GM12875 (cell line): Measurements from ENCODE around the gene ADGRG1.

Source experiments
- H3K4me3 ChIP-seq: one replicate; pipeline ENCODE4 v1.5.1; 2011; ENCODE audit warnings: low read depth, low read length, control low read depth
- CTCF ChIP-seq: IDR thresholded peaks from 2 replicates; pipeline ENCODE4 v1.5.1; 2011; ENCODE audit warnings: low read depth, mild to moderate bottlenecking, control low read depth, inconsistent platforms, low read length, moderate library complexity, borderline replicate concordance; ENCODE audit not compliant: insufficient read depth

ADGRG1 gene

GRCh38 chr16:57637965-57638364, 9.5 kb downstream of the ADGRG1 start:
- H3K4me3 ChIP-seq: no peak overlapping the region
- no peak for TF ChIP-seq CTCF

- no peak for TF ChIP-seq CTCF
These were observed 10.0 kb downstream of the ADGRG1 start for GRCh38 chr16:57638381-57638780.

DNA sequence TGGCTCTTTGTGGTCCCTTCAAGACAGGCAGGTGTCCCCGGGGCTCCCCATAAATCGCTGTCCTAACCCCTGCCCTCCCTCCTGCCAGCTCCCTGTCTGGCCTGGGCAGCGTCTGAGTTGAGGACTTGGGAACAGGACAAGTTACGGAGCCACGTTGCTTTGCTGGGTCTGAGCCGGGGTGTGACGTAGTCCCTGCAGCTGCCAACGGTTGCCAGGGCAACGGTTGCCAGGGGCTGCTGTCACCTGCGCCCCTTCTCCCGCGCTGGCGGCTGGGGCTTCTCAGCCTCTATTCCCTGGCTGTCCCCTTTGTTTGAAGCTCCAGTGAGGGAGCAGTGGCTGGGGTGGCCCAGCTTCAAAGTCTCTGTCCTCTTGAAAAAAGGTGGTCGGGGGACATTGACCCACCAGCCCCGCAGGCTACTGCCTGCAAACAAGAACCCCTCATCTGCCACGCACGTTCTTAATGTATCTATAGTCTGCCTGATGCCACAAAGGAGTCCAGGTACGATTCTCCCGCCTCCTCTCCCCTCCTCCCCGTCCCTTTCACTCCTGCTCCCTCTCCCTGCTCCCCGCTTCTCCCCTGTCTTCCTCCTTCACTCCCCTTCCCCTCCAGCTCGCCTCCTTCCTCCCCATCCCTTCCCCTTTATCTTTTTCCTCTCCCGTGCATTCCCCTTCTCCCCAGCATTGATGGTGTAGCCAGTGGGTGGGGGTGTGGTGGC, 10.9 kb downstream of the ADGRG1 start:
- no peak for TF ChIP-seq CTCF
- H3K4me3 ChIP-seq: no peak overlapping the region

More at GRCh38 chr16:57638381-57638780, 10.0 kb downstream of the ADGRG1 start:
- H3K4me3 ChIP-seq: no peak overlapping the region

GRCh38 chr16:57640185-57640584, 11.8 kb downstream of the ADGRG1 start:
- TF ChIP-seq CTCF: no peak
- H3K4me3 ChIP-seq: no peak overlapping the region

DNA sequence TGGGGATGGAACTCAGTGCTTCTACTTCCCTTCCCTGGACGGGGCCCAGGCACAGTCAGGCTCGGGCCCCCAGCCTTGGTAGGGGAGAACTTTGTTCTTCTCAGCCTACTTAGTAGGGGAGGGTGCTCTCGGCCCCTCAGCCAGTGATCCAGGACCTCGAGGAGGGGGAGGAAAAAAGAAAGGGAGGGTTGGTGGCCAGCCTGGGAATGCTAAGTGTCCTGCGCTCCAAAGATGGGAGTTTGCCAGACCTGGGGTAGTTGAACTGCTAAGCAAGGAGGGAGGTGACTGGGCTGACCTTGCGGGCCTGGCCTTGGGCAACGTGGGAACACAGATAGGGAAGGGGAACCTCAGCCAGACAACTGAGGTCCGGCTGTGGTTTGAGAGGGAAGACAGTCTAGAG, 12.2 kb downstream of the ADGRG1 start:
- H3K4me3 ChIP-seq: no peak overlapping the region
- no peak for TF ChIP-seq CTCF

GRCh38 chr16:57642160-57643135, 14.0 kb downstream of the ADGRG1 start:
- no peak for TF ChIP-seq CTCF

More at GRCh38 chr16:57642160-57643135, 14.0 kb downstream of the ADGRG1 start:
- no peak overlapping the region for H3K4me3 ChIP-seq
